ENCODE results near the gene INPP5F. TPM values are rescaled to one million over a fixed set of nuclear protein-coding genes. Genes with fewer than 3 reads are reported as not detected.
"Not testable (repeated sequence)": the region's sequence is repeated elsewhere in the genome, so short reads cannot be mapped to it uniquely, and the experiment has no call there.

The INPP5F gene
- total and polyA plus RNA-seq, 11 donors = 3.0 to 9.9 (median 6.4) TPM

DNA sequence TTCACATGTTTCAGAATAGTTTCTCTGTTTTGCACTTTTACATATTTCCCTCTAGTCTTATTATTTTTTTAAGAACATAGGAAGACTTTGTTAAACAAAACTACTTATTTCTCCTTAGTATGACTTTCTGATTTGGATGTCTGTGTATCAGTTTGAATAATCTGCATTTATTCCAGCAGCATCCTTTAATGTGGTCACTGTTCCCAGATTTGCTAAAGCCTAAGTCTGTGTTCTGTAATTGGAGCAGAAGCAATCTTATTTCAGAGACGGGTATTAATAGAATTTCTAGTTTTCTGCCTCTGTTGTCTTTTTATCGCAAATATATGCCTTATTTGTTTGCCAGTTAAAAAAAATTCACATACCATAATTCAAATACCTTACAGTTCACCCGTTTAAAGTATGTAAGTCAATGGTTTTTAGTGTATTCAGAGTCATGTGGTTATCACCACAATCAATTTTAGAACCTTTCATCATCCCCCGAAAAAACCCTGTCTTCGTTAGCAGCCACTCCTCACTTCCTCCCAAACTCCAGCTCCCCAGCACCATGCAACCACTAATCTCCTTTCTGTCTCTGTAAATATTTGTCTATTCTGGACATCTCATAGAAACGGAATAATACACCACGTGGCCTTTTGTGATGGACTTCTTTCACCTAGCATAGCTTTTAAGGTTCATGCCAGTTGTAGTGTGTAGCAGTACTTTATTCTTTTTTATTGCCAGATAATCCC, 58.7 kb downstream of the INPP5F start:
- no peak for DNase-seq
- Histone ChIP-seq H3K27ac (peak overlapping the region in 1 of 12 donors; percentile 23), H3K36me3 (peaks cover 0 to 3% (median 0%) of the 10 kb centered on the region in 9 donors), H3K4me1 (peaks cover 0 to 35% (median 8%) of the 10 kb centered on the region in 12 donors), H3K9me3 (no peaks in the 10 kb centered on the region), H3K4me3 (no peak overlapping the region), H3K27me3 (no peaks in the 10 kb centered on the region)
- 61 to 75% (median 71%) methylated on average over 7 of the region's 7 CpGs for WGBS, 4 donors
- ATAC-seq = no peak
- TF ChIP-seq POLR2A (IDR thresholded peaks at IDR 0.05) = no peak
- TF ChIP-seq, protein P1, sequence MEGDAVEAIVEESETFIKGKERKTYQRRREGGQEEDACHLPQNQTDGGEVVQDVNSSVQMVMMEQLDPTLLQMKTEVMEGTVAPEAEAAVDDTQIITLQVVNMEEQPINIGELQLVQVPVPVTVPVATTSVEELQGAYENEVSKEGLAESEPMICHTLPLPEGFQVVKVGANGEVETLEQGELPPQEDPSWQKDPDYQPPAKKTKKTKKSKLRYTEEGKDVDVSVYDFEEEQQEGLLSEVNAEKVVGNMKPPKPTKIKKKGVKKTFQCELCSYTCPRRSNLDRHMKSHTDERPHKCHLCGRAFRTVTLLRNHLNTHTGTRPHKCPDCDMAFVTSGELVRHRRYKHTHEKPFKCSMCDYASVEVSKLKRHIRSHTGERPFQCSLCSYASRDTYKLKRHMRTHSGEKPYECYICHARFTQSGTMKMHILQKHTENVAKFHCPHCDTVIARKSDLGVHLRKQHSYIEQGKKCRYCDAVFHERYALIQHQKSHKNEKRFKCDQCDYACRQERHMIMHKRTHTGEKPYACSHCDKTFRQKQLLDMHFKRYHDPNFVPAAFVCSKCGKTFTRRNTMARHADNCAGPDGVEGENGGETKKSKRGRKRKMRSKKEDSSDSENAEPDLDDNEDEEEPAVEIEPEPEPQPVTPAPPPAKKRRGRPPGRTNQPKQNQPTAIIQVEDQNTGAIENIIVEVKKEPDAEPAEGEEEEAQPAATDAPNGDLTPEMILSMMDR (IDR thresholded peaks at IDR 0.05) = no peak
- intact Hi-C loops (cut with DNase I) = no loop called here

DNA sequence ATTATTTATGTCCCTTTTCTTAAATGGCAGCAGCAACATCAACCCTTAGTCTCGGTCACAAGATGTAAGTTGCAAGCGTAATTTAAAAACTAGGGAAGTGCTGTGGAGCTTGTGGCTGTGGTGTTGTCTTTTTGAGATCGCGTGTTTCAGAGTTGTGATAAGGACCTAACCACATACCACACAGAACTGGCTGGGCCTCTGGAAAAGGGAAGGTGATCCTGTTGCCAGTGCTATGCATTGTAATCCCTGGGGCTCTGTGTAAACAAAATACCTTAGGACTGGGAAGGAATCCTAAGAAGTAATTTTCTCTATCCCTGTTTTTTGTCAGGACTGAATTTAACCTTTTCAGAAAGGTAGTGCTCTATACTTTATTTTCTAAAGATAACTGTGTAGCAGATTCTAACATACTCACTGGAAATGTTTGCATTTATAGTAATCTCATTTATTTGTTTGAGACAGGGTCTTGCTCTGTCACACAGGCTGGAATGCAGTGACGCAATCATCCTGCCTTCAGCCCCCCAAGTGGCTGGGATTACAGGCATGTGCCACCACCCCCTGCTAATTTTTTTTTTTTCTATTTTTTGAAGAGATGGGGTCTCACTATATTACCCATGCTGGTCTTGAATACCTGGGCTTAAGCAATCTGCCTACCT, 60.4 kb downstream of the INPP5F start:
- H3K27ac ChIP-seq = peak overlapping the region in 1 of 12 donors; percentile 25
- peak in 3 of 4 donors; percentile 34 to 63 (median 43) for ATAC-seq

DNA sequence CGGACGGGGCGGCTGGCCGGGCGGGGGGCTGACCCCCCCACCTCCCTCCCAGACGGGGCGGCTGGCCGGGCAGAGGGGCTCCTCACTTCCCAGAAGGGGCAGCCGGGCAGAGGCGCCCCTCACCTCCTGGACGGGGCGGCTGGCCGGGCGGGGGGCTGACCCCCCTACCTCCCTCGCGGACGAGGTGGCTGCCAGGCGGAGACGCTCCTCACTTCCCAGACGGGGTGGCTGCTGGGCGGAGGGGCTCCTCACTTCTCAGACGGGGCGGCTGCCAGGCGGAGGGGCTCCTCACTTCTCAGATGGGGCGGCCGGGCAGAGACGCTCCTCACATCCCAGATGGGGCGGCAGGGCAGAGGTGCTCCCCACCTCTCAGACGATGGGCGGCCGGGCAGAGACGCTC, 69.3 kb downstream of the INPP5F start:
- H3K27me3 ChIP-seq; H3K9me3 ChIP-seq; DNase-seq; intact Hi-C loops (cut with DNase I); H3K4me3 ChIP-seq; H3K4me1 ChIP-seq; H3K27ac ChIP-seq; ATAC-seq: not testable (repeated sequence)
- 80 to 98% (median 97%) methylated on average over 1 to 32 of the region's 32 CpGs; no CpG with 5 or more reads in 1 of the 4 donors for WGBS, 4 donors
- peaks cover 0 to 27% (median 19%) of the 10 kb centered on the region in 9 donors for H3K36me3 ChIP-seq

More for the DNA sequence above, 60.4 kb downstream of the INPP5F start:
- Histone ChIP-seq H3K27me3 (no peaks in the 10 kb centered on the region), H3K4me3 (no peak overlapping the region), H3K36me3 (peaks cover 0 to 3% (median 0%) of the 10 kb centered on the region in 9 donors), H3K9me3 (no peaks in the 10 kb centered on the region), H3K4me1 (peaks cover 0 to 35% (median 8%) of the 10 kb centered on the region in 12 donors)
- WGBS, 4 donors = 46 to 65% (median 62%) methylated on average over 5 of the region's 5 CpGs
- intact Hi-C loops (cut with DNase I) = no loop called here
- no peak for DNase-seq
- TF ChIP-seq POLR2A (IDR thresholded peaks at IDR 0.05) = no peak
- TF ChIP-seq, protein P1 (IDR thresholded peaks at IDR 0.05) = no peak

DNA sequence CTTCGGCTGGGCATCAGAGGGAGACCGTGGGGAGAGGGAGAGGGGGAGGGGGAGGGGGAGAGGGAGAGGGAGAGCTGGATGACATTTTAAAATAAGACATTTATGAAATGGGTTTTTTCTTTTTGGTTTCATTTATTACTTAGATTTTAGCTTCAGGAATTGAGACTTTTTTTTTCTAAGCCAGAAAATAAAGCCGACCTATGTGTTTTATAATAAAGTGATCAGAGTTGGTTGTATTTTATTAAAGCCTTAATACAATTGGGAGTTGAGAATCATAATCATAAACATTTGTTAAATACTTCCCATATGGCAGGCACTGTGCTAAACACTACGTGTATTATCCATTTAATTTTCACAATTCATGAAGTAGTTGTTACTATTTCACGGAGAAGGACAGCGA, 70.2 kb downstream of the INPP5F start:
- H3K36me3 ChIP-seq = peaks cover 0 to 27% (median 19%) of the 10 kb centered on the region in 9 donors
- intact Hi-C loops (cut with DNase I) = no loop called here
- ATAC-seq (no peak), DNase-seq (no peak)
- no peaks in the 10 kb centered on the region for H3K9me3 ChIP-seq
- WGBS, 4 donors = 94 to 99% (median 95%) methylated on average over 6 of the region's 6 CpGs
- H3K27ac ChIP-seq = no peak overlapping the region
- no peaks in the 10 kb centered on the region for H3K27me3 ChIP-seq
- no peak overlapping the region for H3K4me3 ChIP-seq
- TF ChIP-seq, protein P1 (IDR thresholded peaks at IDR 0.05) = no peak
- no peak for TF ChIP-seq POLR2A (IDR thresholded peaks at IDR 0.05)
- H3K4me1 ChIP-seq = no peaks in the 10 kb centered on the region

All from heart left ventricle (tissue), 16 donors.